GM18907 (cell line): ENCODE measurements around the gene CPNE7.

ENCODE experiments used
- ATAC-seq: cut with Tn5 transposase; IDR thresholded peaks from one replicate; pipeline ENCODE4 v1.9.1; 2021; ENCODE audit warnings: mild to moderate bottlenecking, moderate library complexity; ENCODE audit not compliant: unreplicated experiment

Gene CPNE7

DNA sequence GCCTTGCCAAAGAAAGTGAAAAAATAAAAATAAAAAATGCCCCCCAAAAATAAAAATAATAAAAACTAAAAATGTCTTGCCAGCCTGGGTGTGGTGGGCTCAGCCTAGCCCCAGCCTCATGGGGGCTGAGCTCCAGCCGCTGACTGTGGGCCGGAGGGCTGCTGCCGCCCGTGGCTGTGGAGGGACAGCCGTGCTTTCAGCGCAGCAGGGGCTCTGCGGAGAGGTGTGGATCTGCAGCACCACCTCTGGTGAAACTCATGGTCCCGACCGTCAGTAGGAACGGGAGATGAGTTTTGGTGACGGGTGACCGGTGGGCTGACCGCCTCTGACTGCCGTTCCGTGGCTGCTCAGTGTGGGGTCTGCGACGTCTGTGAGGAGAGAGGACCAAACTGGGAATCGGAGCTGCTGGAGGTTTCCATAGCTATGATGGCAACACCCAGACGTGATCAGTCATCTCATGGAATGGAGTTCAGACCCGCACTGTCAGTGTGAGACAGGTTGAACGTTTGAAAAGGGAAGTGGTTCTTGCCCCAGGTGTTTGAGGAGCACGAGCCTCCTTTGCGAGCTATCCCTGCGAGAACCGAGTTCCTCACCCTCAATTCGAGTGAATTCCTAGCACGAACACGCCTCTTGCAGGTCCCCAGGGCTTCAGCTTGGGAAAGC is 27.1 kb upstream of the CPNE7 start:
- no peak for ATAC-seq

DNA sequence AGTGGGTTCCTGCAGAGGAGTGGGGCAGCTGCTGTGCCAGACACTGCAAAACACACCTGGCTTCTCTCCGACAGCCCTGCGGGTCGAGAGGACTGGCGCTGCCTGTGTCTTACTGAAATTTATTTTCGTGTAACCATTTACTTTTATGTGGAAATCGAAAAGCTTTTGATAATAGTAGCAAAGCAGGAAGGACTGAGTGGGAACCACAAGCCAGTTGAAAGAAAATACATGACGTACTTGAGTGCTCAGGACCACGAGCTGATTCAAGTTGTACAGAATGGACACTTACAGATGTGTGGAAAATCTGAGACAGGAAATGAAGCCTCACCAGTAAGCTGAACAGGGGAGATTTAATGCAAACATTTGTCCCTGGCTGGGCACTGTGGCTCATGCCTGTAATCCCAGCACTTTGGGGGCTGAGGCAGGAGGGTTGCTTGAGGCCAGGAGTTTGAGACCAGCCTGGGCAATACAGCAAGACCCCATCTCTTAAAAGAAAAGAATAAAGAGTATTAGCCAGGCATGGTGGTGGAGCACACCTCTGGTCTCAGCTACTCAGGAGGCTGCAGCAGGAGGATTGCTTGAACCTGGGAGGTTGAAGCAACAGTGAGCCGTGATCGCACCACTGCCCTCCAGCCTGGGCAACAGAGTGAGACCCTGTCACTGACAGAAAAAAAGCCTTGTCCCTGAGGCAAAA is 26.4 kb upstream of the CPNE7 start:
- no peak for ATAC-seq

DNA sequence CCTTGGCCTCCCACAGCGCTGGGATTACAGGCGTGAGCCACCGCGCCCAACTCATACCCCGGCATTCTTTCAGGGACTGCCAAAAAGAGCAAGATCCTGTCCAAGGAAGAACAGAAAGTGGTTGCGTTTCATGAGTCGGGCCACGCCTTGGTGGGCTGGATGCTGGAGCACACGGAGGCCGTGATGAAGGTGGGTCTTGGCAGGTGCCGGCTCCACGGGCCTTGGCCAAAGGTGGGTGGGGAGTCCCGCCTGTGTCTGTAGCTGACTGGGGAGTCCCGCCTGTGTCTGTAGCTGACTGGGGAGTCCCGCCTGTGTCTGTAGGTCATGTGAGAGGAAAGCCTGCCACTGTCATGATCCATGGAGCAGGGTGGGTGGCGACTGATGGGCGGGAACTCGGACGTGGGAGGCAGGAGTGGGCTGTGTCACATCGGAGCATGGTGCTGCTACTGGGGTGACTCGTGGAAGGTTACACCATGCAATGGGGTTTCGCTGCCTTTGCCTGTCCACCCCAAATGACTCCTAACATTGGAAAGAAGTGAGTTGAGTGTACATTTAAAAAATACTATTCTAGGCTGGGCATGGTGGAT is 25.0 kb upstream of the CPNE7 start:
- ATAC-seq: no peak

DNA sequence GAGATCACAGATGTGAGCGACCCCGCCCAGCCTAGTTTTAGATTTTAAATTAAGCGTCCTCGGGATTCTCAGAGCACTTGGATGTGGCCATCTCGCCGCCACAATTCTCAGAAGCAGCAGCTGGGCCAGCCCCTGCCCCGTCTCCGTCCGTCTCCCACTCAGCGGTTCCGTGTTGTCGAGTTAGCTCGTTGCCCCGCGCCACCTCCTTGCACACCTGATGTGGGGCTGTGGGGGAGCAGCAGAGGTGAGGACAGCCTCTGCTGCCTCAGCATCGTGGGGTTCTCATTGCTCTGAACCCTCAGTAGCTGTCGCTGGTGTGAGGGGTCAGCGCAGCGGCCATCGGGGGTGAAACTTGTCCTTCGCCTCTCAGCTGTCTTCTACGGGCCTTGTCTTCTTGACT is 23.2 kb upstream of the CPNE7 start:
- no peak for ATAC-seq

DNA sequence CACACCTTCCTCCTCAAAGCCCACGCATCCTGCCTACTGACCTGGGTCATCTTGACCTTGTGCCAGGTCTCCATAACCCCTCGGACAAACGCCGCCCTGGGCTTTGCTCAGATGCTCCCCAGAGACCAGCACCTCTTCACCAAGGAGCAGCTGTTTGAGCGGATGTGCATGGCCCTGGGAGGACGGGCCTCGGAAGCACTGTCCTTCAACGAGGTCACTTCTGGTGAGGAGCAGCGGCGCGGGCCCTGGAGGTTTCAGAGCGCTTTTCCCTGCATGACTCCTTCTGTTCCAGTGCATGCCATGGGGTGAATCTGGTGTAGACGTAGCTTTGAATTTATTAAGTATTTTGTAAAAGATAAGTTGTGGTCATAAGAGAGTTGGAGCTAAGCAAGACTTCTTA is 22.6 kb upstream of the CPNE7 start:
- ATAC-seq: no peak

DNA sequence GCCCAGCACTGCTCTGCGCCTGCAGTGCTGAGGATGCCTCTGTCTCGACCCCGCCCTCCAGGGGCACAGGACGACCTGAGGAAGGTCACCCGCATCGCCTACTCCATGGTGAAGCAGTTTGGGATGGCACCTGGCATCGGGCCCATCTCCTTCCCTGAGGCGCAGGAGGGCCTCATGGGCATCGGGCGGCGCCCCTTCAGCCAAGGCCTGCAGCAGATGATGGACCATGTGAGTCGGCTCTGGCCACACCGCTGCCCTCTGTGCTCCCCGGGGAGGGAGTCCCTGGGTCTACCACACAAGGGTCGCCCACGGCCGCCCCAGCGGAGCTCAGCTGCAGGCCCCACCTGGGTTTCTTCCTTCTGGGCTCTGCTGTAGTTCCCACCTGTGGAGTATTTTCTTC is 21.8 kb upstream of the CPNE7 start:
- ATAC-seq: no peak

DNA sequence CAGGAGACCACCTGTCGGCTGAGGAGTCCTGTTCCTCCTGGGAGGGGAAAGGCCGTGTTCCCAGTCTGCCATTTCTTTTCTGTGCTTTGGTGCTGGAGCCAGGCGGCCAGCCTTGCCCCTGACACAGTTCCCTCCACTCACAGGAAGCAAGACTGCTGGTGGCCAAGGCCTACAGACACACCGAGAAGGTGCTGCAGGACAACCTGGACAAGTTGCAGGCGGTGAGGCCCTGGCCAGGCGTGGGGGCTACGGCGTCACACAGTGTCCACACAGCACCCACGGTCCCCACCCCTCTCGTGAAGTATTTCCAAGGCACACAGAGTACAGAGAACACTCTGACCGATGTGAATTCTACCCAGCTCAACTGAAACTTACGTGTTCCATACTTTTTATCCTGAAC is 21.2 kb upstream of the CPNE7 start:
- ATAC-seq: no peak

DNA sequence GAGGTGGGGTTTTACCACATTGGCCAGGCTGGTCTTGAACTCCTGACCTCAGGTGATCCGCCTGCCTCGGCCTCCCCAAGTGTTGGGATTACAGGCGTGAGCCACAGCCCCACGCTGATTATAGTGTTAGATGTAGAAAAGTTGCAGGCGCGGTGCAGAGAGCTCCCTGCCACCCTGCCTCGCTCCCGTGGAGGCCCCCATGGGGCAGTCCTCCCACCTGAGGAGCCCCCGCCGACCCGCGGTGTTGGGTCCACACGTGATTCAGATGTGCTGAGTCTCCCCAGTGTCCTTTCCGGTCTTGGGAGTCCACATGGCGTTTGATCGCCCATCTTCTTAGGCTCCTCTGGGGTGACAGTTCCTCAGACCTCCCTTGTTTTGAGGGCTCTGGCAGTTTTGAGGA is 20.3 kb upstream of the CPNE7 start:
- no peak for ATAC-seq

DNA sequence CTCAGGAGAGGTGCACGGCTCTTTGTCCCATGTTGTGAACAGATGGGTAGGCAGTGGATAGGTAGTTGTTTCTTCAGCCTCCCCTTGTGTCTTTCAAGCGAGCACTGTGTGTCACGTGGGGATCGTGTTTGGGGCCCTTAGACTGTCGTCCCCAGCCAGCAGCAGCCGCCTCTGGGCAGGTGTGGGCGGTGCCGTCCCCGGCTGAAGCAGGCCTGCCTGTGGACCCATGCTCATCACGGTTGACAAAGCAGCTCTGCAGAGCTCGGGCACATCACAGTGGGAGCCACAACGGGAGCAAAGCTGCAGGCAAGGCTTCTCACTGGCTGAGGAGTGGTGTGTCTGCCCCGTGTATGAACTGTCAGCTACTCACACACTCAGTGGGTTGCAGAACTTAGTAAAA is 19.8 kb upstream of the CPNE7 start:
- no peak for ATAC-seq

DNA sequence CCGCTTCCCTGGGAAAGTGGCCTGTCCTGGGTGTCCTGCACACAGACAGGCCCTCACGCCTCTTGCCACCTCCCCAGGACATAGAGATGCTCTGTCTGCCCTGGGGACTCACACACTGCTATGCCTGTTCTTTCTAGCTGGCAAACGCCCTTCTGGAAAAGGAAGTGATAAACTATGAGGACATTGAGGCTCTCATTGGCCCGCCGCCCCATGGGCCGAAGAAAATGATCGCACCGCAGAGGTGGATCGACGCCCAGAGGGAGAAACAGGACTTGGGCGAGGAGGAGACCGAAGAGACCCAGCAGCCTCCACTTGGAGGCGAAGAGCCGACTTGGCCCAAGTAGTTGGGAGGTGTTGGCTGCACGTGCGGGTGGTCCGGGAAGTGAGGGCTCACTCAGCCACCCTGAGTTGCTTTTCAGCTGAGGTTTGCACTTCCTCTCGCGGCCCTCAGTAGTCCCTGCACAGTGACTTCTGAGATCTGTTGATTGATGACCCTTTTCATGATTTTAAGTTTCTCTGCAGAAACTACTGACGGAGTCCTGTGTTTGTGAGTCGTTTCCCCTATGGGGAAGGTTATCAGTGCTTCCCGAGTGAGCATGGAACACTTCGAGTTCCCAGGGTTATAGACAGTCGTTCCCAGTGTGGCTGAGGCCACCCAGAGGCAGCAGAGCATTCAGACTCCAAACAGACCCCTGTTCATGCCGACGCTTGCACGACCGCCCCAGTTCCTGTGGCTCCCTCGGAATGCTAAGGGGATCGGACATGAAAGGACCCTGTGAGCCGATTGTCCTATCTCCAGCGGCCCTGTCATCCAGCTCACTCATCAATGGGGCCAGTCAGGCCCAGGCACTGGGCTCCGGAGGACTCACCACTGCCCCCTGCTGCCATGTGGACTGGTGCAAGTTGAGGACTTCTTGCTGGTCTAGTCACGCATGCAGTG is 18.5 kb upstream of the CPNE7 start:
- no peak for ATAC-seq

DNA sequence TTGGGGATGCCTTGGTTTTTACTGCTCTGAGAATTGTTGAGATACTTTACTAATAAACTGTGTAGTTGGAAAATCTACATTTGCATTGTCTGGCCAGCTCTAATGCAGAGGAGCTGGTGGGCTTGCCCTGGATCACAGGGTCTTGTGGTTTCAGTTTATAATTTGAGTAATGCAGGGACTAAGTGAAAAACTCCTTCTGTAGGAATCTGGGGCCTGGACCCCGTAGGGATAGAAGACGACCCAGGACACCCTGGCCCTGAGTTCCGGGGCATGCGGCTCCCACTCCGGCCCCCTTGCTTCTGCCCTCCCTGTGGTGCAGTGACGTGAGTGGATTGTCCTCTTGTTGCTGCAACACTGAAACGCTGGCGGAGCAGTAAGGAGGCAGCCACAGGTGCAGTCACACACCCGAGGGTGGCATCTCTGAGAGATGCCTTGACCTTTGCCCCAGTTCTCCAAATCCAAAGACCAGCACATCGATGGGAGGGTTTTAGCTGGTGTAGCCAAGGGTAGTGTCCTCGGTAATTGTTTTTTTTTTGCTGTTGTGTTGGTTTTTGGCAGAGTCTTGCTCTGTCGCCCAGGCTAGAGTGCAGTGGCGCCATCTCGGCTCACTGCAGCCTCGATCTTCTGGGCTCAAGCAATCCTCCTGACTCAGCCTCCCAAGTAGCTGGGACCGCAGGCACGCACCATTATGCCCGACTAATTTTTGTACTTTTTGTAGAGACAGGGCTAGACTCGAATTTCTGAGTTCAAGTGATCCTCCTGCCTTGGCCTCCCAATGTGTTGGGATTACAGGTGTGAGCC is 17.7 kb upstream of the CPNE7 start:
- no peak for ATAC-seq

DNA sequence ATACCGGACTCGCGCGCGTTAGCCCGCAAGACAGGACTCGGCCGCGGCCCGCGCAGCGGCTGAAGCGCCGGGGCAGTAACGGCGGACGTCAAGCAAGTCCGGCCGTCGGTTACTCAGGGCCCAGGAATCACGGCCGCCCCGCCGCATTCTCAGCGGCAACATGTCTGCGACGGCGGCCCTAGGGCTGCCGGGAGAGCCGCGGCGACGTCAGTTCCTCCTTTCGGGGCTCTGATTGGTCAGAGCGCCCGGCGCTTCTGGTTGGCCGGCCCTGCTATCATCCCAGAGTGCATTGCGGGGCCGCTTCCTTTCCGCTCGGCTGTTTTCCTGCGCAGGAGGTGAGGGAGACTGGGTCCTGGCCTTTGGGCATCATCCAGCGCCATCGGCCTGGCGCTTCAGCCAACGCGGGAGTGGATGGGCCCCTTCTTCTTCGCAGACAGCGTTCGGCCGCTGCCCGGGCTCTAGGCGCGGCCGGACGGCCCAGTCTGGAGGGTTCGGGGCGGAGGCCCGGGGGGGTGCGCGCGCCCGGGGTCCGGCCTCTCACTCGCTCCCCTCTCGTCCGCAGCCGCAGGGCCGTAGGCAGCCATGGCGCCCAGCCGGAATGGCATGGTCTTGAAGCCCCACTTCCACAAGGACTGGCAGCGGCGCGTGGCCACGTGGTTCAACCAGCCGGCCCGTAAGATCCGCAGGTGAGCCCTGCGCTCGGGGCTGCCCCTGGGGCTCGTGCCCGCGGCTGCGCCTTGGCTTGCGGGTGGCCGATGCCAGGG is 15.0 kb upstream of the CPNE7 start, which contains the start of gene RPL13:
Gene RPL13, plus strand, starts transcription at position 305 of the 764 bp plus-strand sequence. Its CDS starts 278 bp downstream, at position 583.
- ATAC-seq: peak; percentile 87

DNA sequence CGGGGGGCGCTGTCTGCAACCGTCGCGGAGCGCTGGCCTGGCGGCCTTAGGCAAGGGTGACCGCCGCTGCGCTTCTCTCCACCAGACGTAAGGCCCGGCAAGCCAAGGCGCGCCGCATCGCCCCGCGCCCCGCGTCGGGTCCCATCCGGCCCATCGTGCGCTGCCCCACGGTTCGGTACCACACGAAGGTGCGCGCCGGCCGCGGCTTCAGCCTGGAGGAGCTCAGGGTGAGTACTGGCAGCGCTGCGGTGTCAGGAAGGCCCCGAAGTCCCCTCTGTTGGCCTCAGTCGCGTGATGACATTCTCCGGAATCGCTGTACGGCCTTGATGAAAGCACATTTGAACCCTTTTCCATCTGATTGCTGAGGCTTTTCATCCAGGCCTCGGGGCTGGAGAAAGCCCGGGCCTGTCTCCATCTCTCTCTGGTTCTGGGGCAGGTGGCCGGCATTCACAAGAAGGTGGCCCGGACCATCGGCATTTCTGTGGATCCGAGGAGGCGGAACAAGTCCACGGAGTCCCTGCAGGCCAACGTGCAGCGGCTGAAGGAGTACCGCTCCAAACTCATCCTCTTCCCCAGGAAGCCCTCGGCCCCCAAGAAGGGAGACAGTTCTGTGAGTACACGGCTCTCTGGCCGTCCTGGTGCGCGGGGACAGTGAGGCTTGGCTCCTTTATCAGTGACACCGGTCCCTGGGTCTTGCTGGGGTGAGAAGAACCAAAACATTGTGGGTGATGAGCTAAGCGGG is 14.2 kb upstream of the CPNE7 start:
- no peak for ATAC-seq

DNA sequence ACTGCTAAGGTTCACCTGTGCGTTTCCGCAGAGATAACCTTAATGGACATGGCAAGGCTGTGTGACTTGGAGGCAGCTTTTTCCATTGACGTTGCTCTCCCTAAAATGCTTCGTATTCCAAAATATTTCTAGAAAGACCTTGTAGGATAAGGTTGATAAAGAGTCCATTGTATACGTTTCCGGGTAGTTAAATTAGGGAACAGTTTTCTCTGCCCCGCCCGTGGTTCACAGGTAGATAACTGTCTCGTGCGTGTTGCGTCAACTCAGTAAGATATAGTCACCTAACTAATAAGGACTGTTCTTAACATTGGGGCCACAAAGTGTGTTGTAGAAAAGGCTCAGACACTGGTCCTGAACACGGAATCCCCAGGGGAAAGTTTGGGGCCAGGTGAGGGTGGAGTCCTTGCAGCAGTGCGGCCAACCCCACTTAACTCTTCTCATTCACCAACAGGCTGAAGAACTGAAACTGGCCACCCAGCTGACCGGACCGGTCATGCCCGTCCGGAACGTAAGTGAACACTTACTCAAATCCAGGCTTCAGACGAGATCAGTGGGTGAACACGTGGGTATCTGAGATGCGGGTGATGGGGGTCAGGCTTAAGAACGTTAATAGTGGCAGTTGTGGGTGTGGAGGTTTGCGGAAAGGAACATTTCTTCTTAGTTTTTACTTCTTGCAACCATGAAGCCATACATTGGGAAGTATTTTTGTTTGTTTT is 13.5 kb upstream of the CPNE7 start:
- ATAC-seq: no peak

DNA sequence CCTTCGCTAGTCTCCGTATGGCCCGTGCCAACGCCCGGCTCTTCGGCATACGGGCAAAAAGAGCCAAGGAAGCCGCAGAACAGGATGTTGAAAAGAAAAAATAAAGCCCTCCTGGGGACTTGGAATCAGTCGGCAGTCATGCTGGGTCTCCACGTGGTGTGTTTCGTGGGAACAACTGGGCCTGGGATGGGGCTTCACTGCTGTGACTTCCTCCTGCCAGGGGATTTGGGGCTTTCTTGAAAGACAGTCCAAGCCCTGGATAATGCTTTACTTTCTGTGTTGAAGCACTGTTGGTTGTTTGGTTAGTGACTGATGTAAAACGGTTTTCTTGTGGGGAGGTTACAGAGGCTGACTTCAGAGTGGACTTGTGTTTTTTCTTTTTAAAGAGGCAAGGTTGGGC is 12.6 kb upstream of the CPNE7 start:
- no peak for ATAC-seq

DNA sequence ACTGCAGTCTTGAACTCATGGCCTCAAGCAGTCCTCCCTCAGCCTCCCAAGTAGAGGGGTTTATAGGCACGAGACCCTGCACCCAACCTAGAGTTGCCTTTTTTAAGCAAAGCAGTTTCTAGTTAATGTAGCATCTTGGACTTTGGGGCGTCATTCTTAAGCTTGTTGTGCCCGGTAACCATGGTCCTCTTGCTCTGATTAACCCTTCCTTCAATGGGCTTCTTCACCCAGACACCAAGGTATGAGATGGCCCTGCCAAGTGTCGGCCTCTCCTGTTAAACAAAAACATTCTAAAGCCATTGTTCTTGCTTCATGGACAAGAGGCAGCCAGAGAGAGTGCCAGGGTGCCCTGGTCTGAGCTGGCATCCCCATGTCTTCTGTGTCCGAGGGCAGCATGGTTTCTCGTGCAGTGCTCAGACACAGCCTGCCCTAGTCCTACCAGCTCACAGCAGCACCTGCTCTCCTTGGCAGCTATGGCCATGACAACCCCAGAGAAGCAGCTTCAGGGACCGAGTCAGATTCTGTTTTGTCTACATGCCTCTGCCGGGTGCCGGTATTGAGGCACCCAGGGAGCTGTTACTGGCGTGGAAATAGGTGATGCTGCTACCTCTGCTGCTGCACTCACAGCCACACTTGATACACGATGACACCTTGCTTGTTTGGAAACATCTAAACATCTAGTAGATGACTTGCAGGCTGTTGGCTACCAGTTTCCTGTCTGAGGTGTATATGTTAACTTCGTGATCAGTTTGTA is 11.7 kb upstream of the CPNE7 start:
- ATAC-seq: no peak

DNA sequence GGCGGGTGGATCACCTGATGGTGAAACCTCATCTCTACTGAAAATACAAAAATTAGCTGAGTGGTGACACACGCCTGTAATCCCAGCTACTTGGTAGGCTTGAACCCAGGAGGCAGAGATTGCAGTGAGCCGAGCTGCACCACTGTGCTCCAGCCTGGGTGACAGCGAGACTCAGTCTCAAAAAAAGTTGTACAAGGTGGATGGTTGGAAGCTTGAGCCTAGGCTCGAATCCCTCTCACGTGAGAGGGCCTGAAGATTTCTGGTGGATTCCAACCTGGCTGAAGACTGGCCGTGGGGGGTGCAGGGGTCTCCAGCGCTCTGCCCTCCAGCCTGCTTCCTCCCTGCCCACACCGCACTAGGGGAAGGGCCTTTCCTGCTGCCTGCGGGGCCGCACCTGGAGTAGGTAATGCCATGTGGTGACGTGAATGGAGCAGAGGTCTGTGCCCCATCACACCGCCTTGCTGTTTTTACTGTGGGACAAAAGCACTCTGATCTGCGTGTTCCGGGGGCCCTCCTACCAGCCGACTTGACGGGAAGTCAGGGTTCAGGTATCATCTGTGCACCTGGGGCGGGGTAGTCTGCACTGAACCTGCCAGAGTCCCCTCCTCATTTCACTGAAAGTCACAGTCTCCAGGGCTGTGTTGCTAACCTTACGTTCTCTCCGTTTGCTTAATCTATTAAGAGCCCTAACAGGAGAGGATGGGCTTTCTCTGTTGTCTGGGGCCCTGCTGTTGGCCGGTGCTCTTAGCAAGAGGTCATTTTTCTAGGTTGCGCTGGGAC is 10.9 kb upstream of the CPNE7 start:
- no peak for ATAC-seq
